IPS DF 6.9 (cell line): ENCODE data around the gene C15orf62.

ENCODE experiments used
- DNase-seq: peaks from one replicate; pipeline ENCODE4 v3.0.0-alpha.2; 2013; ENCODE audit warnings: low read depth, low spot score
- H3K27ac ChIP-seq: one replicate; pipeline ENCODE4 v1.5.1; 2013; ENCODE audit warnings: low read length, control low read depth
- H3K27me3 ChIP-seq: 2 replicates; pipeline ENCODE4 v1.6.1; 2013; ENCODE audit warnings: mild to moderate bottlenecking, low read length; ENCODE audit not compliant: control insufficient read depth, insufficient read depth
- H3K36me3 ChIP-seq: 2 replicates; pipeline ENCODE4 v1.6.1; 2013; ENCODE audit warnings: low read length; ENCODE audit not compliant: control insufficient read depth, insufficient read depth
- H3K4me1 ChIP-seq: 2 replicates; pipeline ENCODE4 v1.6.1; 2013; ENCODE audit warnings: low read length; ENCODE audit not compliant: control insufficient read depth, insufficient read depth
- H3K4me3 ChIP-seq: 2 replicates; pipeline ENCODE4 v1.5.1; 2013; ENCODE audit warnings: mild to moderate bottlenecking, low read length
- H3K9me3 ChIP-seq: 2 replicates; pipeline ENCODE4 v1.6.1; 2013; ENCODE audit warnings: low read length, inconsistent platforms; ENCODE audit not compliant: control insufficient read depth, insufficient read depth
- WGBS: extraction: QIAGEN DNeasy Blood & Tissue Kit; methylation state at CpG from one replicate; pipeline ENCODE4 v1.1.7; 2013; ENCODE audit warnings: mixed read lengths, missing lambda C conversion rate; ENCODE audit not compliant: insufficient read length, insufficient coverage; 5-methylcytosine and 5-hydroxymethylcytosine counted together

The C15orf62 gene

DNA sequence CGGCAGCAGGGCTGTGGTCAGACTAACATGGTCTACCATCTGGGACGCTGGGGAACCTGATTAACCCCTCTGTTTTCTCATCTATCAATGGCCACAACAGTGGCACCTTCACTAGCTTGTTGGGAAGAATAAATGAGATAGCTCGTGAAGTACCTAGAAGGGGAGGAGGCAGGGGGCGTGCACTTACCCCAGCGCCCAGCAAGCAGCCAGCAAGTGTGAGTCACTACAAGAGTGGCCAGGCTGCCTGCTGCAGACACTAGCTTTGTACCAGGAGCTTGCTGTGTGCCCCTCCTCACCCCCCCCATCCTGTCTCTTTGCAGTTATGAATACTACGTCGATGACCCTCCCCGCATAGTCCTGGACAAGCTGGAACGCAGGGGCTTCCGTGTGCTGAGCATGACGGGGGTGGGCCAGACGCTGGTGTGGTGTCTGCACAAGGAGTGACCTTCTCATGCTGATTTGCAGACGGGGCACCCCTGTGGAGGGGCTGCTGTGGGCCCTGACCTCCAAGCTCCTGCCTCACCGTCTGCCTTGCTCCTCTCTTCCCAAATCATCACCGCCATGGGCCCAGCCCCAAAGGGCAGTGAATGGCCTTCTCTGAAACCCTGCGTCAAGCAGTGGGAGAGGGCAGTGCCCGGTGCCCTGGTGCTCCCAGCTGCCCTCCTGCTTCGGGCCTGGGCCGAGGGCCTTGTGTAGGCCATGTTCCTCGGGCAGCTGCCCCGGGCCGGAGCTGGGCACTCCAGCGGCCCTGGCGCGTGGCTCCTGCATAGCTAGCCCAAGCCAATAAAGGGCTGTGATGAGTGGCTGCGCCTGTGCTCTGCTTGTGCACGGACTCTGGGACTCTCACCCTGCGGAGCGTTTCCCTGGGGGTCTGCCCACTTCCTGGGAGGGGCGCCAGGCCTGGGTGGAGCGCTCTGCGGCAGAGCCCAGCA lies 2.6 kb upstream of the C15orf62 start:
- no peak for DNase-seq
- peaks cover 13% of the 10 kb centered on the region for H3K4me1 ChIP-seq
- no peak overlapping the region for H3K27ac ChIP-seq
- H3K4me3 ChIP-seq = no peak overlapping the region
- H3K36me3 ChIP-seq = no peaks in the 10 kb centered on the region
- H3K27me3 ChIP-seq = no peaks in the 10 kb centered on the region
- WGBS = no CpG with 5 or more reads among the region's 32 CpGs
- H3K9me3 ChIP-seq = no peaks in the 10 kb centered on the region

DNA sequence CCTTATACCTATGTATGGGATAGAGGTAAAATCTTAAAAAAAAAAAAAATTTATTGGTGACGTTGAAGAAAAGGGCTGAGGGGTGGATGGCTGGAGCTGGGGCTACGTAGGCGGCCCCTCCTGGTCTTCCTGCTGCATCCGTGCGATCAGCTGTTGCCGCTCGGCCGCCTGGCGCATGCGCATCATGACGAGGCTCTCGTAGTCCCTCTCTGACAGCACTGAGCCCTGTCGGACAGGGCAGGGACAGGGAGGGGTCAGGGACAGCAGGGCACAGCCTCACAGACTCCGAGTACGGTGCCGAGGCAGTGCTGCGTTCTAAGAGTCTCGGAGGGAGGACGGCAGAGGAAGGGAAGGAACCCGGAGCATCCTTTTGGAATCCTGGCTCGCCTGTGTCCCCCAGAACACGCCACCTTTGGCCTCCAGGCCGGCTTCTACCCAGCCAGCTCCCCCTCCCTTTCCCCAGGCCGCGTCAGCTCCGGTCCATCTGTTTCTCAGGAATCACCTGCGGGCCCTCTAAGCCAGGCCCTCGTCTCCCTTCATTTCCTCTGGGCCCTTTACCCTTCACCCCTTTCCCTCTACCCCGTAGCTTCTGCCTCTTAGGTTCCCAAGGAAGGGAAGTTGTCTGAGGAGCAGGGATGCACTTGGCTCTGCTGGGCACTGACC lies 1.8 kb upstream of the C15orf62 start:
- H3K4me1 ChIP-seq = peaks cover 13% of the 10 kb centered on the region
- no CpG with 5 or more reads among the region's 29 CpGs for WGBS
- H3K27ac ChIP-seq = no peak overlapping the region
- H3K36me3 ChIP-seq = no peaks in the 10 kb centered on the region
- no peaks in the 10 kb centered on the region for H3K9me3 ChIP-seq
- H3K27me3 ChIP-seq = no peaks in the 10 kb centered on the region
- DNase-seq = no peak
- no peak overlapping the region for H3K4me3 ChIP-seq

DNA sequence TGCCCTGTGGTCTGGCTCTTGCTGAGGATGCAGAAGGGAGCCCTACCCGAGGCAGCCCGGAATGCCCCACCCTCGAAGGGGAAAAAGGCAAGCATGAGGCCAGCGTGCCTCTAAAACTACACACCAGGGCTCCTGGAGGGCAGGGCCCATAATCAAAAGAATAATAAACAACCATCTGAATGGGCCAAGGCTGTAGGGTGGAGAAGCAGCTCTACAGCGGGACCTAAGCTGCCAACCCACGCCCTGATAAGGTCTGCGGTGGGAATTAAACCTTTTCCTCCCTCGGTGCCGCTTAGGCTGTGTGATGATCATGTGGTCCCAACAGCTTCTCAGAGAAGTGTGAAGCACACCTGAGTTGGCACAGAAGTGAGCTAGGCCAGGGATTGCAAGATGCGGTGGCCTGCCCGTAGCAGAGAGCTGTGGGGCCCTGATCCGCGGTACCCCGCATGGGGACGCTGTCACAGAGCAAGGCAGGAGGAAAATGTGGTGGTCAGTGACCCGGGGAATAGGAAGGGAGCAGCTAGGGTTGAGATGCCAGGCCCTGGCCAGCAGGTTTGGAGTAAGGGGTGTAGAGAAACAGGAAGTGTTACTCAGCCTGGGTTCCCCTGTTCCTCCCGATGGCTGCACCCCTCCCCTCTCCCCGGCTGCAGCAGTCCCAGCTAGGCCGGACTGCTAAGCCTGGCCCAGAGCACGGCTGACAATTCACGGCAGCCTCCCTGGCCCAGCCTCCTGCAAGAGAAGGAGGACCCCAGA lies 1.1 kb upstream of the C15orf62 start:
- Histone ChIP-seq H3K27me3 (no peaks in the 10 kb centered on the region), H3K9me3 (no peaks in the 10 kb centered on the region), H3K4me1 (peaks cover 12% of the 10 kb centered on the region), H3K36me3 (no peaks in the 10 kb centered on the region), H3K27ac (no peak overlapping the region), H3K4me3 (no peak overlapping the region)
- no CpG with 5 or more reads among the region's 21 CpGs for WGBS
- no peak for DNase-seq

DNA sequence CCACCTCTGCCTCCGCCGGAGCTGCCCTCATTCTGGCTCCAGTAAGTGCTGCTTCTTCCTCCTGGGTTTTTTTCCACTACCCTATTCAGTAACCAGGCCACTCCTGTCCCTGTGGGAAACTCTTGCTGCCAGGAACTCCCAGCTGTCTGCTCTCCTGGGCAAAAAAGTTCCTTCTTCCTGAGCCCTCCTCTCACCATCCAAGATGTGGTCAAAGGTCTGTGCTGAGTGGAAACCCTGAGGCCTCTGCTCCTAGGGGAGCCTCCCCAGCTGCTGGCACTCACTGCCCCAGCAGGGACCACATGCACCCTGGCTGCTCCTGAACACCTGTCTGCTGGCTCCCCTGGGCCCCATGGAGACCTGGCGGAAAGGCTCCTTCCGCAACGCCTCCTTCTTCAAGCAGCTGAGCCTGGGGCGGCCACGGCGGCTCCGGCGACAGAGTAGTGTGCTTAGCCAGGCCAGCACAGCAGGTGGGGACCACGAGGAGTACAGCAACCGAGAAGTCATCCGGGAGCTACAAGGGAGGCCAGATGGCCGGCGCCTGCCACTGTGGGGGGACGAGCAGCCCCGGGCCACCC lies 454 bp downstream of the C15orf62 start:
- no peaks in the 10 kb centered on the region for H3K9me3 ChIP-seq
- H3K4me3 ChIP-seq = no peak overlapping the region
- H3K4me1 ChIP-seq = peaks cover 10% of the 10 kb centered on the region
- H3K36me3 ChIP-seq = no peaks in the 10 kb centered on the region
- no peak for DNase-seq
- WGBS = no CpG with 5 or more reads among the region's 17 CpGs
- H3K27ac ChIP-seq = no peak overlapping the region
- no peaks in the 10 kb centered on the region for H3K27me3 ChIP-seq

DNA sequence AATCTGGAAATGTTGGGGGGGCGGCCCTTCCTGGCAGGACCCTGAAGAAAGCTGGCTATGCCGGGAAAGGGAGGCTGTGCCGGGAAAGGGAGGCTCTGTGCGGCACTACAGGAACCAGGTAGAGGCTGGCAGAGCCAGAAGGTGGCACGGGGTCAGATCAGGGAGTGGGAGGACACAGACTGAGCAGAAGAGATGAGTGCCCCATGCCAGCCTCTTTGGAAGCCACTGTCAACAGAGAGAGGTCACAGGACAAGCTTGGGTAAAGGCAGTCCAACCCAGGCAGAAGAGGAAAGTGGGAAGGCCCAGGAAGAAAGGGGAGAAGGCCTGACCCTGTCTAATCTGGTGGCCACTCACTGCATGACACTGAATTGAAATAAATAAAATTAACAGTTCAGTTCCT lies 1.5 kb downstream of the C15orf62 start:
- 0 out of 2 replicates have a peak, but pooled peaks cover 6% of the 10 kb centered on the region for H3K36me3 ChIP-seq
- no peak overlapping the region for H3K4me3 ChIP-seq
- no peak overlapping the region for H3K27ac ChIP-seq
- no peak for DNase-seq
- H3K4me1 ChIP-seq = peaks cover 3% of the 10 kb centered on the region; the same call in 1 of the 2 replicates
- H3K27me3 ChIP-seq = no peaks in the 10 kb centered on the region
- no CpG with 5 or more reads among the region's 5 CpGs for WGBS
- H3K9me3 ChIP-seq = no peaks in the 10 kb centered on the region

DNA sequence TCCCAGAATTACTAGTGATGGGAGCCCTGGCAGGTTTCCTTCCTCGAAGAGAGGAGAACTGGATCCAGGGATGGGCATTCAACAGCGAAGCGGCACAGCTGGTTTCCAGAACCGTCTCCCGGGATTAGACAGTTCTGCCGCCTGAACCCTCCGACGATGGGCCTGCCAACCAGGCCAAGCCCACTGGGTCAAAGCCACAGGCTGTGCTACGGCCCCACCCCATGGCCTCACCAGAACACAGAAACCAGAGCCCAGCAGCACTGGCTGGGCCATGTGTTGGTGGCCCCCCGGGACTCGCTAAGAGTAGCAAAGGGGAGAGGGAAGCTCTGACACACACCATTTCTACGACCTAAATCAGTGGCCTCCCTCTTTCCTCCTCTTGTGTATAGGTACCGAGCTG lies 2.2 kb downstream of the C15orf62 start:
- no peak overlapping the region for H3K27ac ChIP-seq
- H3K36me3 ChIP-seq = peaks cover 10% of the 10 kb centered on the region; the same call in 1 of the 2 replicates
- DNase-seq = no peak
- peaks cover 1% of the 10 kb centered on the region; the same call in 1 of the 2 replicates for H3K4me1 ChIP-seq
- H3K4me3 ChIP-seq = no peak overlapping the region
- WGBS = no CpG with 5 or more reads among the region's 13 CpGs
- no peaks in the 10 kb centered on the region for H3K9me3 ChIP-seq
- H3K27me3 ChIP-seq = no peaks in the 10 kb centered on the region

DNA sequence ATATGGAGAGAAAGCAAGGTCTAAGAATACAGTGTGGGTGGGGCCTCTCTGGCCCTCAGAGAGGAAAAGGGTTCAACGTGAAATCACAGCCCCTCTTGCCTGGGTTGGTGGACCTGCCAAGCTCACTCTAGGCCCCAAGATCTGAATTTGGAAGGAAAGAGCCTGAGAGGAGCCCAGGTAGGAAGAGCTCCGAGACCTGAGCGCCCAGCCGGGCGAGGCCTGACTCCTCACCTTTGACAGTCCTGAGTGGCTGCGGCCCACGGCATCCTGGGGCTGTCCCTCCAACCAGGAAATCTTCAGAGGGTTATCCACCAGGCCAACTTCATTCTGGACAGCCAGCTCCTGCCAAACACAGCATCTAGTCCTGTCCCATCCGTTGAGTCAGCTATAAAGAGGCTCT lies 3.7 kb downstream of the C15orf62 start:
- no CpG with 5 or more reads among the region's 8 CpGs for WGBS

DNA sequence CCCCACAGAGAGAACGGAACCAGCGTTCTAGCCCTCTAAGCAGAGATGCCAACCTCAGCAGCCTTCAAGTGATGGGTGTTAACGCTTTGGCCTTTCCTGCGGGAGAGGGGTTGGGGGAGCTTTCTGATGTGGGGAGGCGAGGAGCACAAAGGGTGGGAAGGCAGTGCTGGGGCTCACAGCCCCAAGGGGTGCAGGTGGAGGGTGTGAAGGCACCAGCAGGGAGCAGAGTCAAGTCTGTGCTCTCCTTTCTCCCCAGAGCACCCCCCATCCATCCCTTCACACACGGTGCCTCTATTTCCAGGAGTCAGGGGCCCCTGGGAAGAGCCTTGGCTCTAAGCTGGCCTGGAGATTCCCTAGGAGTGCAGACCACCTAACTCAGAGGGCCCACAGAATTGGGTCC lies 4.1 kb downstream of the C15orf62 start:
- DNase-seq = no peak
- Histone ChIP-seq H3K27ac (no peak overlapping the region), H3K4me3 (no peak overlapping the region), H3K4me1 (no peaks in the 10 kb centered on the region), H3K9me3 (no peaks in the 10 kb centered on the region), H3K36me3 (peaks cover 10% of the 10 kb centered on the region; the same call in 1 of the 2 replicates), H3K27me3 (no peaks in the 10 kb centered on the region)
- WGBS = no CpG with 5 or more reads among the region's 6 CpGs

More for the DNA sequence above, 3.7 kb downstream of the C15orf62 start:
- Histone ChIP-seq H3K27ac (no peak overlapping the region), H3K27me3 (no peaks in the 10 kb centered on the region), H3K4me3 (no peak overlapping the region), H3K4me1 (no peaks in the 10 kb centered on the region), H3K36me3 (peaks cover 10% of the 10 kb centered on the region; the same call in 1 of the 2 replicates), H3K9me3 (no peaks in the 10 kb centered on the region)
- no peak for DNase-seq

DNA sequence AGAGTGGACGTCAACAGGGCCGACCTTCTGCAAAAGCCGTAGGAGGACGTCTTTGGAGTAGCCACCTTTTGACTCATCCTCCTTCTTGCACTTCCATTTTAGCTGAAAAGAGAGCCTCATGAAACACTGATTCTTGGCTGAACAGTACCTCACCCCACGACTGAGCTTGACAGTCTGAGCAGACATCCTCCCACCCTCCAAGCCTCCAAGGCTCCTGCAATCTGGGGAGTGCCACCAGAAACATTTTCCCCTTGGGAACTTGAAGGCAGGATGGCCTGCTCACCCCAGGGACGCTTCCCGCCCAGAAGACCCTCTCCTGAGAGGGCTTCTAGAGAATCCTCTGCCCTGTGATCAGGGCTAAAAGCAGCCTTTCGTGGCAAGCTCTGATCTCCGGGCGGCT lies 5.2 kb downstream of the C15orf62 start:
- Histone ChIP-seq H3K9me3 (no peaks in the 10 kb centered on the region), H3K36me3 (peaks cover 10% of the 10 kb centered on the region; the same call in 1 of the 2 replicates), H3K4me1 (no peaks in the 10 kb centered on the region), H3K4me3 (no peak overlapping the region), H3K27me3 (no peaks in the 10 kb centered on the region), H3K27ac (no peak overlapping the region)
- no peak for DNase-seq
- WGBS = no CpG with 5 or more reads among the region's 10 CpGs
